Measurements from ENCODE around the gene NR1I2.

NR1I2 gene

DNA sequence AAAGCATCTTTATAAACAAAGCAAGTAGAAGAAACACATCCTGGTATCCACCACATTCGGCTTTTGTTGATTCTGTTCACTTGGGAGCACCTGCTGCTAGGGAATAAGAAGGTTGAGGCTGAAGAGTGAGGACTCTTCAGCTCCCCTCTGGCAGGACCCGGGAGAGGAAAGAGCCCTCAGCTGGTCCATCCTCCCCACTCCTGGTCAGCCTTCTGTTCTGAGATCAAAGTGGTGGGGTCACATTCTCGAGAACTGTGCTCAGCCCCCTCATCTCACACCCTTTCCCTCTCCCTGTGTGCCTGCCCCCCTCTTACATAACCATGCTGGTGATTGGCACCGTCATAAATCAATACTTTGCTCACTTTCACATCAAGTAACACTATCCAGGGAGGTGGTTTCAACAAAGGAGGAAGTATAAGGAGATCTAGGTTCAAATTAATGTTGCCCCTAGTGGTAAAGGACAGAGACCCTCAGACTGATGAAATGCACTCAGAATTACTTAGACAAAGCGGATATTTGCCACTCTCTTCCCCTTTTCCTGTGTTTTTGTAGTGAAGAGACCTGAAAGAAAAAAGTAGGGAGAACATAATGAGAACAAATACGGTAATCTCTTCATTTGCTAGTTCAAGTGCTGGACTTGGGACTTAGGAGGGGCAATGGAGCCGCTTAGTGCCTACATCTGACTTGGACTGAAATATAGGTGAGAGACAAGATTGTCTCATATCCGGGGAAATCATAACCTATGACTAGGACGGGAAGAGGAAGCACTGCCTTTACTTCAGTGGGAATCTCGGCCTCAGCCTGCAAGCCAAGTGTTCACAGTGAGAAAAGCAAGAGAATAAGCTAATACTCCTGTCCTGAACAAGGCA lies at the start of gene NR1I2:
Gene NR1I2, plus strand, starts transcription at position 772 of the 869 bp plus-strand sequence.
- DNase-seq (ENCODE audit: low read depth): no peak

DNA sequence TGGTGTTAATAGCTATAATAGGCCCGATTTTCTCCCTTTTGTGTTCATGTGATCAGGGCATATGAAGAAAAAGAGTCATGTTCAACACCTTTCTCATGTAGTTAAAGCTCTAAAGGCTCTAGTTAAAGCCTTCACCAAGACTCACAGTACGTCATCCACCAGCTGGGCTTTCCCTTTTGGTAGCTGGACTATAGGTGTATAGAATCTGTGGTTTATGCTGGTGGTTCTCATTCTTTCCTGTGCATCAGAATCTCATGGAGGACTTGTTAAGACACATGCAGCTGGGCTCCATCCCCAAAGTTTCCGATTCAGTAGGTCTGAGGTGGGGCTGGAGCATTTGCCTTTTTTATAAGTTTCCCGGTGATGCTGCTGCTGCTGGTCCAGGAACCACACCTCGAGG lies 48.1 kb upstream of the NR1I2 start:
- DNase-seq (ENCODE audit: low read depth): no peak

DNA sequence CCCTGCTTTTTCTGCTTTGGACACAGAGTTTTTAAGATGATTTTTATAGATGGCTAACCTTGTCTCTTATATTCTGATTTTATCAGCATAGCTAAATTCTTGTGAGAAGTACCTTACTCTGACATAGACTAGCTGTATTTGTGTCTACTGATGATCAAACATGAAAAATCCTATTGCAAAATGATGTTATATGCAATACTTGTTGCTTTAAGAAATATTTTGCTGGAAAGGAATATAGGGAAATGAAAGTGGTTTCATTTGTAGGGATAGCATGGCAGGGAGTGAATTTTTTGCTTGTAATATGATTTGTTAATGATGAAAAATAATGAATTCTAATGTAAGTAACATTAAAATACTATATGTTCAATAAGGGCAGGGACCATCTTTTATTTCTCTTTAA lies 43.2 kb upstream of the NR1I2 start:
- DNase-seq (ENCODE audit: low read depth): no peak

DNA sequence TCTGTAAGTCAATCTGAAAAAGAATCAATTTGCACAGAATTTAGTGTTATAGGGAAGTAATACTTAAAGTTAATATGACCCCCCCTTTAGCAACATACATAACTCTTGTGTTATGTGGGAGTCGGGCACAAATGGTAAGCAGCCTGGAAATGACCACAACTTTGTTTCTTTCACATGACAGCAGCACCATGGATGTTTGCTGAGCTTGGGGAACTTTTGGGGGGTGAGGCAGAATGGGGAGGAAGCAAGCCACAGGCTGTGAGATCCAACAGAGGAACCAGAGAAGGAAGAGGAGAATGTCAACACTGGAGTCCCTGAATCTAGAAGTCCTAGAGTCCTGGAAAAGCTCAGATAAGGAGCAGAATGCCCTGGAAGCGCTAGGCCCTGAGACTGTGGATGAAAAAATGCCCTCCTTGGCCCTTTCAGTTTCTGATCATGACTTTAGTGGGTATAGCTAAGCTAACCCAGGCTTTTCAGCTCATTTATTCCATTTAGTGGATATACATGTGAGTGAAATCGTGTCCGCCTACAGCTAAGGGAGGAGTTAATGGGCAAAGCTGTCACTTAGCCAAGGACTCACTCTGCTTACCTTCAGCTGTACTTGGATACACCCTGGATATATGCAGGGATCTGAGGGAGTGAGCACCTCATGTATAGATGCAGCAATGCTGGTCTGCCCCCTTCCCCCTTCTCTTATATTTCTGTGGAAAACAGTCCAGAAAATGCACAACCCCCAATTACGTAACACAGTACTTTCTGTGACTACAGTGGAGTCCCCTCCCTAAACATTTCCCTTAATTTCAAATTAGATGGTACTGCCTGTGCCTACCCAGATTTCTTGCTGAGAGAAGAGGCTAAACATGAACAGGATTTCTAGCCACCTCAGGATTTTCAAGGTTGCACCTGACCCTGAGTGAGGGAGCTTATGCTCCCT lies 40.0 kb upstream of the NR1I2 start:
- DNase-seq (ENCODE audit: low read depth): no peak

DNA sequence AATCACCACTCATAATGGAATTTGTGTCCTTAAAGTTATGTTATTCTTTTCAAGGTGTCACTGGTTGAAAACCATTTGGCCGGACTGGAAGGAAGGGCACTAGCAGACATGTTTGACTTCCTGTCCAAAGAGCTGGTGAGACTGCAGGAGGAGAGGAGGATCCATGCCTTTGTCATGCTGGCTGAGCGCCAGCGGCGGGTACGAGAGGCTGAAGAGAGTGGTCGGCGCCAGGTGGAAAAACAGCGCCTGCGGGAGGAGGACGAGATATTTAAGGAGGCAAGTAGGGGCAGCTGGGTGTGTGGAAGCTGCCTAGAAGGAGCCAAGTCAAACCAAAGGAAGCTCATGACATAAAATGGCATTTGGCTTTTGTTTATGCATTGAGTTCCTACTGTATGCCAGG lies 38.0 kb upstream of the NR1I2 start:
- DNase-seq (ENCODE audit: low read depth): no peak

DNA sequence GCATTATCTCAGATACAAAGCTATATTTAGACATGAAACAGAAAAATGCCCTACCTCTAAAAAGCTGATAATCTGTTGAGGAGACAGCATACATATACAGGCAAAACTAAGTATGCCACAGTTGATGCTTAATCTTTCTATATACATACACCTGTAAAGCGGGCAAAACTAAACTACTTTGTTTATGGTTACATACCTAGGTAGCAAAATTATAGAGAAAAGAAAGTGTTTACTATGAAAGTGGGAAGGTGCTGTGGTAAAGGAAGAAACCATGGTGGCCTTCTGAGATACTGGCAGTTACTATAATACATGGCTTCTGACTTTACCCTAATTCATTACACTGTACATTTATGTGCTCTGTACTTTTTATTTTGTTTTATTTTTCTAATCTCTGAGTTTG lies 36.0 kb upstream of the NR1I2 start:
- DNase-seq (ENCODE audit: low read depth): no peak

DNA sequence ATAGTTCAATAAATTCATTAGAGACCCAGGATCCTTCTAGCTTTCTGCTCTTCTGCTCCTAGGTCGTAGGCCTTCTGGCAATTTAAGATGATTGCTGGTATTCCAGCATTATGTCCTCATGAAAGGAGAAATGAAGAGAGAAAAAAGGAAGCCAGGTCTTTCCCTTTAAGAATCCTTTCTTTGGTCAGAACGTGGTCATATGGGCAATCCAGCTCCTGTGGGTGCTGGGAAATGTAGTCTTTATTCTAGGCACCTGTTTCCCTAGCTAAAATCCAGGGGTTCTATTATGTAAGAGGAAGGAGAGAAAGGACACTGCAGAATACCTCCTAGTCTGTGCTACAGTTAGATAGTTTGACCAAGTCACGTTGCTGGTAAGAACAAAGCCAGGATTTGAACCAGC lies 35.5 kb upstream of the NR1I2 start:
- no peak for DNase-seq (ENCODE audit: low read depth)

DNA sequence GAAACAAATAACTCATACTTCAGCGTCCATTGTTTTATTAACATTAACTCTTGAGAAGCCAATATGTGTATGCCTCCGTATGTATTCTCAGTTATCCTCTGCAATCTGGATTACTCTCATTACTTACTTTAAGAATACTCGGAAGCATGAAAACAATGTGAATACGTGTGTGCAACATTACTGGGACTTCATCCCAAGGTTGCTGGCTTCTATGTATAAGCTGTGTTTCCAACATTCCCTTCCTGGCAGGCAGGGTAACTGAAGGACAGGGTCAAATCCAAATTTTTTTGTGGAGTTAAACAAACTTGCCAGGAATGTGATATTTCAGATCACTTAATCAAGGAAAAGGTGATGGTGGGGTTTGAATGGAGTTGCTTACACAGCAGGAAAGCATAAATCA lies 34.5 kb upstream of the NR1I2 start:
- DNase-seq (ENCODE audit: low read depth): no peak

DNA sequence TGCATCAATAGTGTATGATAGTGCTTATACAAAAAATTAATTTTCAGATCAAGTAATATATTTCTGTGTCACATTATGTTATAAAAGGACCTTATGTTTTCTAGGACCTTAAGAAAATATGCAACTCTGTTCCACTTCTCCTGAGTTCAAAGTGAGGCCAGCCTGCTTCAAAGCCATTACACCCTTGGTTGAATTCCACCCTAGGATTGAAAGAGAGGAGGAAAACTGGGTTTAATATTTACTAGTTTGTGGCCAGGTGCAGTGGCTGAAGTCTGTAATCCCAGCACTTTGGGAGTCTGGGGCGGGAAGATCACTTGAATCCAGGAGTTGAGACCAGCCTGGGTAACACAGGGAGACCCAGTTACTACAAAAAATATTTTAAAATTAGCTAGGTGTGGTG lies 32.9 kb upstream of the NR1I2 start:
- no peak for DNase-seq (ENCODE audit: low read depth)

DNA sequence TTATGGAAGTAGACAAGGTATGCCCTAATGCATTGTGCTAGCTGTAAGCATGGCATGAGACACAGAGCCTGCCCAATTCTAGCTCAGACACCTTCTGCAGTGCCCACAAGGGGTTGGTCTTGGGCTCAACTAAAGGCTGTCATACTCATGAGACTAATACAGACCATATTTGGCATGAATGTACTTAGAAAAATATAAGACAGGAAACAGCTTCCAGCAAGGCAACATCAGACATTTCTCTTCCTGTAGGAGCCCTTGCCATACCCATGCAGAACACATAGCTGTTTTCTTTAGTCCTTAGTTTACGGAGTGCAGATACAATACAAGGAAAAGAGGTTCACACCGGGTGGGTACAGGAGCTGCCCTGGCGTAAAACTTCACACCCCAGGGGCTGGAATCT lies 30.5 kb upstream of the NR1I2 start:
- DNase-seq (ENCODE audit: low read depth): no peak

DNA sequence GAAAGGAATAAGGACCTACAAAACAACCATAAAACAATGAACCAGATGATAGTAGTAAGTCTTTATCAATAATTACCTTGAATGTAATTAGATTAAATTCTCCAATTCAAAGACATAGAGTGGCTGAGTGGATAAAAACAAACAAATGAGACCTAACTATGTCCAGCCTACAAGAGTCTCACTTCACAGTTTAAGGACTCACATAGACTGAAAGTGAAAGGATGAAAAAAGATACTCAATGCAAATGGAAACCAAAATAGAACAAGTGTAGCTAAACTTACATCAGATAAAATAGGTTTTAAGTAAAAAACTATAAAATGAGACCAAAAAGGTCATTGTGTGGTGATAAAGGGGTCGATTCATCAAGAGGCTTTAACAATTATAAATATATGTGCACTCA lies 21.9 kb upstream of the NR1I2 start:
- no peak for DNase-seq (ENCODE audit: low read depth)

DNA sequence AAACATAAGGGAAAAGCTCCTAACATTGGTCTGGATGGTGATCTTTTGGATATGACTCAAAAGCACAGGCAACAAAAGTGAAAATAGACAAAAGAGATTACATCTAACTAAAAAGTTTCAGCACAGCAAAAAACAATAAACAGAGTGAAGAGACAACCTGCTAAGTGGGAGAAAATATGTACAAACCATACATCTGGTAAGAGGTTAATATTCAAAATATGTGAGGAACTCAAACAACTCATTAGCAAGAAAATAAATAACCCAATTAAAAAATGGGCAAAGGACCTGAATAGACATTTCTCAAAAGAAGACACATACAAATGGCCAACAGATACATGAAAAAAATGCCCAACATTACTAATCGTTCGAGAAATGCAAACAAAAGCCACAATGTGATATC lies 19.0 kb upstream of the NR1I2 start:
- DNase-seq (ENCODE audit: low read depth): no peak

DNA sequence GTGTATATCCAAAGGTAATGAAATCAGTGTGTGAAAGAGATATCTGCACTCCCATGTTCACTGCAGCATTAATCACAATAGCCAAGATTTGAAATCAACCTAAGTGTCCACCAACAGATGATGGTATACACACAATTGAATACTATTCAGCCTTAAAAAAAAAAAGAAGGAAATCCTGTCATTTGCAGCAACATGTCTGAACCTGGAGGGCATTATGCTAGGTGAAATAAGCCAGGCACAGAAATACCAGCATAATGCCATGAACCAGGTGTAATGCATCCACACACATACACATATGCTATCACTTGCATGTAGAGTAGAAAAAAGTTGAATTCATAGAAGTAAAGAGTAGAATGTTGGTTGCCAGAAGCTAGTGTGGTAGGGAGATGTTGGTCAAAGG lies 18.4 kb upstream of the NR1I2 start:
- no peak for DNase-seq (ENCODE audit: low read depth)

DNA sequence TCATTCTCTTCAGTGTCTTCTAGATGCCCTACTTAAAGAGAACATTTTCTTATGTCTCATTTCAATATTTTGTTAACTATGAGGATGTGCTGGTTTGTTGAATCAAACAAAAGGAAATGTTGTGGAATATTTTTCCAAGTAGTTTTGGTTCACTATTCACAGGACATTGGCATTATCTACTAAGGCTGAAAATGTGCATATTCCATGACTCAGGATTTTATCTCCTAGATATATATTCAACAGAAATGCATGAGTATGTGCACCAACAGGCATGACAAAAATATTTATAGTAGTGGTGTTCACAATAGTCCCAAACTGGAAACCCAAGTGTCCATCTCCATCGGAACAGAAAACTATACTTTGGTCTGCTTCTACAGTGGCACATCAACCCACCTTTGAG lies 16.7 kb upstream of the NR1I2 start:
- no peak for DNase-seq (ENCODE audit: low read depth)

DNA sequence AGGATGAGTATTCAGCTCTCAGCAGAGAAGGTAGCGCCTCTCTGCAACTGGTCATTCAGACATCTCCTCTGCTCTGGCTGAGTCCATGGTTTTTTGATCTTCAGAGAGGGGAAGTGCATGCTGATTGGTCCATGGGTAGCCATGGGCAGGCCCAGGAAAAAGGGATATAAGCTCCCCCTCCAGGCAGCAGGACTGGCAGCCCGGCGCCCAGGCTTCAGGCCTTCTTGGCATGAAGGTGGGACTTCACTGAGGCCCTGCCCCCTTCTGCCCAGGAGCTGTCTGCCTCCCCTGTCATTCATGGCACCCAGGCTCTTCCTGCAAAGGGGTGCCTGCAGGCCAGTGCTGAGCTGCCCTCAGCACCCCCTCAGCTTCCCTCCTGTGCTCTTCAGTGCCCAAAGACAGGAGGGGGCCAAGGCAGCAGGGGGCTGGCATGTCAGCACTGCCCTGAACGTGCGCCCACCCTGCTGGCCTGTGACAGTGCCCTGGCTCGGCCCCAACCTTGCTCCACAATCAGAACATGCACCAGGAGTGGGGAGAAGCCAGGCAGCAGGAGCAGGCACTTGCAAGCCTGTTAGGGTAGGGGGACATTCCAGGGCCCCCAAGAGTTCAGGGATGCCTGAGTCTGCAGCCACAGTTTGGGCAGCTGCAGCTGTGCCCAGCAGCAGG lies 13.8 kb upstream of the NR1I2 start:
- no peak for DNase-seq (ENCODE audit: low read depth)

DNA sequence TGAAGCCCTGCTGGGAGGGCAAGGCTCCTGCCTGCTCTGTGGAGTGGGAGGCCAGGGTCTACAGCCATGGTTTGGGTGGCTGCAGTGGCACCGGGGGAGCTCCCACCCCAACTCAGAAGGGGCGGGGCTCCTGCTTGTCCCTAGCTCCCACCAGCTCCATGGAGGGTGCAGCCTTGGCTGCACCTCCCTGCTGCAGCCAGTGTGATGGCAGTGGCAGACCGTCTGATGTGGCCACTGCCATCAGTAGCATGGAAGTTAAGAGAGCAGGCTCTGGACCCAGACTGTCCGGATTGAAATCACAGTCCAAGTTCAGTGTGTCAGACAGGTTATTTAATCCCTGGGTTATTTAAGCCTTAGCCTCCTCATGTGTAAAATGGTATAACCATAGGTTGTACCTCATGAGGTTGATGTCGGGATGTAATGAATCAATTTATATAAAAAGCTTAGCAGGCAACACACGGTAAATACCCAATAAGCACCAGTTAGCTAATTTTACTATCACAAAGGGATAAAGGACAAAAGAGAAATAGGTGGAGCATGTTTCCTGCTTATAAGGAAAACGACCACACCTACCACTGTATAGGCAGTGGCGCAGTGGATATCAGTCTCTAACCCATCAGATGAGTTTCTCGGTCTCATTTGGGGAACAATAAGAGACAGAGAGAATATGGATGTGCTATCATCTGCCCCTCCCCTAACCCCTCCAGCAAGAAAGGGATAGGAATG lies 13.1 kb upstream of the NR1I2 start:
- no peak for DNase-seq (ENCODE audit: low read depth)

DNA sequence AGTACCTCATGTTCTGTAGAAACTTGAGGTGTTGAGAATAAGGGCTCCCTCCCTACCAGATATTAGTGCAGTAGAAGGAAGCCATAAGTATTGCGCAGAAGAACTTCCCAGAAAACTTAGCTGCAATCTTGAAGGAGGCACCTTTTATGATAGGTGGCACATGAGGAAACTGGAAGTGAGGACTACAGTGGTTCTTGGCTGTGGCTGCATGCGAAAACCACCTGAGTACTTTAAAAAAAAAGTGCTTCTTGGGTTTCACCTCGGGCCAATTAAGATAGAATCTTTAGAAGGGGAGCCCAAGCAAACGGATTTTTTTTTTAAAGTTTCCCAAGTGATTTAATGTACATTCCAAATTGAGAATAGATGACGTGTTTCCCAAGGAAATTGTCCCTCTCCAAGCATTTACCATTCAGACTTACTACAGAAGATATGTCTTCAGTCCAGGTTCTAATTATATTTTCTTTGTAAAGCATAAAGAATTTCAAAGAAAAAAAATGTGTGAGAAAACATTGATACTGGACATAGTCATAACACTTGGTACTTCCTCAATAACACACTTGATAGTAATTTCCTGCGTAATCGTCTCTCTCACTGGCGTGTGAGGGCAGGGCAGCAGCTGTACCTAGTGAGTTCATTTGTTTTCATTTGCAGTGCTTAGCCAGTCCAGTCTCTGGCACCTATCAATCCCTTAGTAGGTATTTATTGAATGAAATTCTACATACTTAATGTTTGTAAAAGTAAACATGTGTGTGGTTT lies 12.3 kb upstream of the NR1I2 start:
- no peak for DNase-seq (ENCODE audit: low read depth)

DNA sequence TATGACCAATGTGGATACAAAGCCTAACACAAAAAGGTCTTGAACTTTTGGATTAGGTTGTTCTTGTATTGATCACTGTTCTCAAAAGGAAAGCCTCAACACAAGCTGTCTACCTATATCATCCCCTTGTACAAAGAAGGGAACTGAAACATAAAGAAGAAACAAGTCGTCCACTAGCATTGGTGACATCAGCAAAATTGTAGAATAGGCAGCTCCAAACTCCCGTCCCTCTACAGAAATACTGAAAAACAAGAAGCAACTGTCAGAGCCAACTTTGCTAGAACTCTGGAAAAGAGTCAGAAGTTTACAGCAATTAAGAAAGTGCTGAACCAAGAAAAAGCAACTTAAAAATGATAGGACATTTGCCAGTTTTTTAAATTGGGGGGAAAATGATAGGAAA lies 7.5 kb upstream of the NR1I2 start:
- DNase-seq (ENCODE audit: low read depth): no peak

DNA sequence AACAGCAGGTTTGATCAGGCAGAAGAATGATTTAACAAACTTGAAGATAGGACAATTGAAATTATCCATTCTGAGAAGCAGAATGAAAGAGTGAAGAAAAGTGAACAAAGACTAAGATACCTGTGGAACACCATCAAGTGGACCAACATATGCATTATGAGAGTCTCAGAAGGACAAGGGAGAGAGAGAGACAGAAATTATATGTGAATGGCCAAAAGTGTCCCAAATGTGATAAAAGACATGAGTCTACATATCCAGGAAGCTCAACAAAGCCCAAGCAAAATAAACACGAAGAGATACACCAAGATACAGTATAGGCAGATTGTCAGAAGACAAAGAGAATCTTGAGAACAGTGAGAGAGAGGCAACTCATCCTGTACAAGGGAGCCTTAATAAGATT lies 5.6 kb upstream of the NR1I2 start:
- DNase-seq (ENCODE audit: low read depth): no peak

DNA sequence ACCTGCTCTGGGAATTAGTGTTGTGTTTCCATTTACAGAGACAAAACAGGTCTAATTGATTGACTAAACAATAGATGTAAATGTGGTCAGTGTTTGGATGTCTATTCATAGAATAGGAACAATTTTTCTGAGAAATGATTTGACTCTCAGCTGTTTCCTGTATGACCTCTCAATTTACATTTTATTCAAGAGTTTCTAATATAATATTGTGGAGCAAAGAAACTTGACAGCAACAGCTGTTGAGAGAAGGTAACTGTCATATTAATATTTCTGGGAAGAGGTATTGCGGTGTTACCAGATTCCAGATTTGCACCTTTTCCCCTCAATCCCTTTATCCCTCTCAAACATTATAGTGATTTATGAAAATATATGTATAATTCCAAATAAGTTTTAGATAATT lies 3.7 kb upstream of the NR1I2 start:
- DNase-seq (ENCODE audit: low read depth): no peak

DNA sequence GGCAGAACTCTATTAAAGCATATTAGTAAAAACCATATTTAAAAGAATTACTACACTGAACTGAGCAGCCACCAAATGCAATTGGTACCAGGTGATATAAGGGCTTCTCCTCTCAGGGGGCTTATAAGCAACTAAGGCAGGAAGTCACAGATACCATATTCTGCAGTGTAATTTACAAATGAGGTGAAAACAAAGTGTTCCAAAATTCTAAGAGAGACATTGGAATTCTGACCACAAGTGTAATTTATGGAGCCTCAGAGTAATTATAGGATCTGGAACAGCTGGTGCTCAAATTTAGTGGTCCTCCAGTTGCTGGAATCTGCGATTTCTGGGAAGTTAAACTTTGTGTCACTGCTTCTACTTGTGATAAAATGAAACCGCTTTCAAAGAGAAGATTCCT lies 3.1 kb upstream of the NR1I2 start:
- DNase-seq (ENCODE audit: low read depth): no peak
